ENCODE measurements around the gene ZNF319.
A peak's percentile ranks its signal among the peaks of the same experiment; 100 is the strongest.

Gene ZNF319

DNA sequence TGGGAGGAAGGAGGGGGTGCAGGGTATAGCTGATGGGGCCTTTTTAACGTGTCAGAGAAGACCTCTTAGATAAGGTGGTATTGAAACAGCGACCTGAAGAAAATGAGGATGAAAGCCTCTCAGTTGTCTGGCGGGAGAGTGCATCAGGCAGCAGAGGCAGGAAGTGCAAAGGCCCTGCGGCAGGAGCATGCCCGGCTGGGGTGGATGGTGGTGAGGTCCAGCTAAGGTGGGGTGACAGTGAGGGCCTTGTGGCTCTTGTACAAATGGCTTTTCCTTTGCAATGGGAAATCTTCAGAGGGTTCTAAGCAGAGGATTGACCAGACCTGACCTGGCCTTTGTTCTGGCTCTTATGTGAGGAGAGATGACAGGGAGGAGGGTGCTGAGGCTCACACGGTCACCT, 36.5 kb upstream of the ZNF319 start:
- DNase-seq: no peak

DNA sequence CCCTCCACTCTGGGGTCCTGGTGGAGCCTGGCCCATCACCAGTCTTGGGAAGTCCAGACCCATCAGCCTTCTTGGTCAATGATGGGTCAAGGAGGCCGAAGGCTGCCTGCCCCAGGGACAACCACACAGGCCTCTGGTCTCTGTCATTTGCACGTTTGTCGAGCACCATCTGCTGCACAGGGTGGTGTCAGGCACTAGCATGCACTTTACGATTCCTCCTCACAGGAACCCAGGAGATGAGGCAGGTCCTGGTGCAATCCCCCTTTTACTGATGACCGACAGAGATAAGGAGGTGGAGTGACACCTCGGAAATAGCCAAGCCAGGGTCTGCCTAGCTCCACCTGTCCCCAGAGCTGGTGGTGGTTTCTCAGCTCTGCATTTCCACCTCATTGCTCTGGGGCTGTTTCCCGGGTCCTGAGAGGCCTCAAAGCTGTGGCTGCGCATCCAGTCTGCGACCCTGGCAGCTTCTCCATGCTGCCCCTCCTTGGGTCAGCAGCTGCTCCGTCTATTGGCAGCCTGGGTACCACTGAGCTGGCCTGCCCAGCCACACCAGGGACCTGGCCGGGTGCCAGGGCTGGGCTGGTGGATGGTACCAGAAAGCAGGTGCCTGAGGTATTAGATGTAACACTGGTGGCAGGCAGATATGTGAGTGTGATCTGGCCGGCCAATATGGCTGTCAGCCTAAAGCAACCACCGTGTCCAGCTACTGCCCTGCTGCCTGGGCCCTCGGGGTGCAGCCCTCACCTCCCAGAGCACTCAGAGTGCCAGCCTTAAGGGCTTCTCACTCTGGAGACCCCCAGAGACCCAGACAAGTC, 35.1 kb upstream of the ZNF319 start:
- no peak for DNase-seq

DNA sequence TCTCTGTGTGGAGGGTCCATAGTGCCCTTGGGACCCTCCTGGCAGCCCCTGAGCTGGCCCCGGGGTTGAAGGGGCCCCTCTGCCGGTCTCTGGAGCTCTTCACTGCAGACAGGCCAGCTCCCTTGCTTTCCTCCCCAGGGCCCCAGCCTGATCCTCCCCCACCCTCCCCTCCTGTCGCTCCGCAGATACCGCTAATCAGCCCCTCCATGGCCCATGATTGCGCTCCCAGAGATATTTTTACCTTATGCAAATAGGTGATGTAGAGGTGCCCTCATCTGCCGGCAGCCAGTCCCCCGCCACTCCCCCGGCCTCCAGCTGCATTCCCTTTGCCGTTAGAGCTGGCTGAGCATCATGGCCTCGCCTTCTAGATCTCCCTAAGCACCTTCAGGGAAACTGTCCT, 34.3 kb upstream of the ZNF319 start:
- DNase-seq: no peak

DNA sequence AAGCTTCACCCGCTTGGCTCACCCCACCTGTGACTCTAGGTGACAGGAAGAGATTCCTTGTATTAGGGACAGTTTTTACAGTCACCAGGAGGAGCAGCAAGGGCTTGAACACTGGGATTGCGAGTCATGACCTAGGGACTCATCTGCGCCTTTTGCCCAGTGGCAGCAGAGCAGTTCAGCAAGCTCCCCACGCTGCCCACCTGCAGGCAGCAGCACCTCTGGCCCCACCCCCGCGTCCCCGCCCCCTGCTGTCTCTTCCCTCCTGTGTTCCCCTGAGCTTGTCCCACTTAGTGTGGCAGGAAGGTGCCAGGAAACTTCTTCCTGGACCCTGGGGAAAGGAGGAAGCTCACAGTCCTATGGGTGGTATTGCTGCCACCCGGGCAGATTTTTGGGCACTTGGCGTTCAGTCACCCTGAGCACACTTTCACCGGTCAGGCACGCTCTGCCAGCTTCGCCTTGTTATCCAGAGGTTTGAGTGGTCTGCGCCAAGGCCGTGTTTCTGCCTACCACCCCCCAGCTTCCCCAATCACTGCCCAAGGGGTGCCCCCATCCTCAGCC, 33.7 kb upstream of the ZNF319 start:
- no peak for DNase-seq

DNA sequence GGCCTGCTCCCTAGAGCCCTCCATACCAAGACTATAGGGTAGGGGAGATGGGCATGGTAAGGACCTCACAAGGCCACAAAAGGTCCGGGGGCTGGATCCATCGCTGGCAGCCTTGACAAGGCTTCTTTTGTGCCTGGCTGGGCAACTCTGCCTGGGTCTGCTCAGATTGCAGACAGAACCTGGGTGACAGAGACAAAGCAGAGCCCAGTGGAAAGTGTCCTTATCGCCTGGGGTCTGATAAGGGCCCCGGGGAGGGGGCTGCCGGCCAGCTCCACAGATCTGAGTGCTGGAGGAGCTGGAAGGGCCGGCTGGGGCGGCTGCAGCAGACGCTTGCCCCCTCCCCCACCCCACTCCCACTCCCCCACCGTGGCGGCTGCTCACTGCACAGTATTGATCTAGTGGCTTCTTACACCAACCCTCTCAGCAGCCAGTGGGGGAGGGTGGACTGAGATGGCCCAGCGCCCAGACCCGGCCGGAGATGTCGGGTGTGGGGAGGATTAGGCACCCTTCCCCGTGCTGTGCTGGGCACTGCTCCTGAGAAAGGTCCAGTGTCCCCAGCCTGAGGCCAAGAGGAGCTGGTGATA, 32.3 kb upstream of the ZNF319 start:
- no peak for DNase-seq

DNA sequence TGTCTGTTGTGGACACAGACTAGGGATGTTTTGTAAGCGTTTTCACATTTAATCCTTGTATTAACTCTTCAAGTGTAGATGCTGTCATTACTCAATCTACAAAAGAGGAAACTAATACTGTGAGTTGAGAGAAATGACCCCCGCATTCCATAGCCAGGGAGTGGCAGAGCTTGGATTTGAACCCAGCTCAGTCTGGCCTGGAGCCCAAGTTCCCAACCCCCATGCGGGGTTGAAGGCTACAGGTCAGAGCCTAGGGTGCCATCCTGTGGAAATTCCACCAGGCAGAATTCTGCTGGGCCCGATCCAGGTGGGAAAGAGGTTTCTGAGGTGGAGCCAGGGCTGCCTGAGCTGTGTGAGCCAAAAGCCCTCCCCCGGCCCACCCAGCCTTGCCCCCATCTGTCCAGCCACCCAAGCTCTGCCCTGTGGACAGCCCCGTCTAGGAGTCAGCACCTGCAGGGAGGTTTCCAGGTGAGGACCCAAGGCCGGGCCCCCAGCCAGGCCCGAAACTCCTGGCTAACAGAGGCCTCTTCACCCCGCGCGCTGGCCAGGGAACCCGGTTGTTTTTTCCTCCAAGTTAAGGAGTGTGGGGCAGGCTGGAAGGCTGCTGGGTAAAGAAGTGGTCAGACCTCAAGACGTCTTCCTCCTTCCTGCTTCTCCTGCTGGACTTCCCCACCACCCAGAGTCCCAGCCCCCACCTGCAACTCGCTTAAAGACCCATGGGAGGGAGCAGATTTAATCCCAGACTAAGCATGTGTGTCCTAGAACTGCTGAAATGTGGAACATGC, 30.7 kb upstream of the ZNF319 start:
- DNase-seq: peak in 2 of 4 experiments; percentile 31 to 40

DNA sequence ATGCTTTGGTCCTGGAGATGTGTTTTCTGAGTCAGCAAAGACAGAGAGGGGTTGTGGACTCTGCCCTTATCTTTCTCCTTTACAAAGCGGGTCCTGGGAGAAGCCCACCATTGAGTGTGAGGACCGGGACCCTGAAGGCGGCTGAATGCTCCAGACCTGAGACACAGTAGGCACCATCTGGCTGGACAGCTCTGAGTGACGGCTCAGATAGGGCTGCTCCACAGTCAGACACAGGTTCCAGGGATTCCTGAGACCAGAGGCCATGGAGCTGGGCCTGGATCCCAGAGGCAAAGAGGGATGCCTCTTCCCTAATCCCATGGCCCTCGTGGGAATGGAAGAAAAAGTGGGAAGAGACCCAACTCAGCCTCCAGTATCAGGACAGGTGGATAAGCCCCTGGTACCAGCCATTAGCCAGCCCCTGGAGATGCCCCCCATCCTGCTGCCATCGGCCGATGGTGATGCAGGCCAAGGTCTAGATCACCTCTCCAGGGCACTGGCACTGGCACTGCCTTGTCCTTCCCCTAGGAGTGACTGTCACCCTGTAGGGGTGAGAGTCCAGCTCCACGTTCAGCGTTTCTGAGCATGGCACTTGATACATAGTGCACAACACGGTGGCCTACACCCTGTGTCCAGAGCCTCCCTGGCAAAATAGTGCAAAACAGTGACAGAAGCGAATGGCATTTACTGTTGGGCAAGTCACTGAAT, 29.8 kb upstream of the ZNF319 start:
- DNase-seq: no peak

DNA sequence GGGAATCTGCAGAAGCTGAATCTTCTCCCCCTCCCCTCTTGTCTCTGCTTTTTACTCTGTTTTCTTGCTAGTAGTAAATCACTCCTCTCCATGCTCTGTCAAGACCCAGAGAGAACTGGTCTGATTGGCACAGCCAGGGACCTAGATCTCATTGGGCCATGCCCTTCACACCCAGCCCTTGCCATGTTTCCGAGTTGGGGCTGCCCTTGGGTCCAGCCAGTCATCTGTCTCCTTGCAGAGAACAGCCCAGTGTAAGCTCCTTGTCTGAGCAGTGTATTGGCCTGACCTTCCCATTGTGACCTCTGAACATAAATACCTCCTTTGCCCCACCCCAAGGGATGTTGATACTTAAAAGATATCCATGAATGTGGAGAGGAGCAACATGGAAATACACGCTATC, 28.9 kb upstream of the ZNF319 start:
- DNase-seq: no peak

DNA sequence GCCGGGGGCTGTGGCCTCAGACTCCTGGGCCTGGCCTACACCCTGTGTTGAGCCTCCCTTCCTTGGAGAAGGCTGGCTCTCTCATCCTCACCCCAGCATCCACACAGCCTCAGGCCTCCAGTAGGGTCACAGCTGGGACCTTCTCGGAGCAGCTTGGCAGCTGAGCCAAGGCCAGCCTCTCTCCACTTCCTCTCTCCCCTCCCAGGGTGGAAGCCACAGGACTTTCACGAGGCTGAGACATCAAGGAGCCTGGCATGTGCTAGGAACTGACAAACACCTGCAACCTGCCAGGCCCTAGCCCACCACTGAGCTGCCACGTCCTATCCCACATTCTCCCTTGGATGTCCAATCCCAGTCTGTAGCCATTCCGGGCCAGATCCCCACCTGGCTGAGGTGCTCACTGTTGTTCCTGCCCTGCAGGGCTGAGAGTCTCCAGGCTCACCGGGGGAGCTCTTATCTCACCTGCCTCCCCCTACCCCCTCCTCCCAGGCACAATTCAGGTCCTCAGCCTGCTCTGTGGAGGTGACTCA, 28.1 kb upstream of the ZNF319 start:
- peak in 3 of 4 experiments; percentile 36 to 55 (median 42) for DNase-seq

DNA sequence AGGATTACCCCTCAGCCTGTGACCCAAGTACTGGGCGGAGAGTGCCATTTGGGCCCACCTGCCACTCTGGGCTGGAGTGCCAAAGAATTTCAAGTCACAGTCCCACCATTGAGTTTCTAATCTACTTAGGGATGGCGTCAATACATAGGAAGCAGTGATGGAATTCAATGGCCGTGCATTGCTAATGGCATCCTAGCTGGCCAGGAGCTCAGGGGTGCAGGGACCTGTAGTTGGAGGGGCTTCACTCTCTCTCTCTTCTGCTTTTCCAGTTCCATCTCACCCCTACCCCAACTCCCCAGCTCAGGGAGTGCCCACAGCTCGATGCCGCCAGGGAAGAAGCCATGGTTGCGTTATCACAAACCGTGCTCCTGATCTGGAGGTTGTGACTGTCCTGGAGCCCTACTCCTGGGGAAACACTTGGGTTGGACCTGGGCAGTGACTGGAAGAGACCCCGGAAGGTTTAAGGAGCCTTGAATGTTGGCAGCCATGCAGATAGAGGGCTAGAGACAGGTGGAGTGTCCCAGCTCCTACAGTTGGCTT, 27.5 kb upstream of the ZNF319 start:
- DNase-seq: no peak

DNA sequence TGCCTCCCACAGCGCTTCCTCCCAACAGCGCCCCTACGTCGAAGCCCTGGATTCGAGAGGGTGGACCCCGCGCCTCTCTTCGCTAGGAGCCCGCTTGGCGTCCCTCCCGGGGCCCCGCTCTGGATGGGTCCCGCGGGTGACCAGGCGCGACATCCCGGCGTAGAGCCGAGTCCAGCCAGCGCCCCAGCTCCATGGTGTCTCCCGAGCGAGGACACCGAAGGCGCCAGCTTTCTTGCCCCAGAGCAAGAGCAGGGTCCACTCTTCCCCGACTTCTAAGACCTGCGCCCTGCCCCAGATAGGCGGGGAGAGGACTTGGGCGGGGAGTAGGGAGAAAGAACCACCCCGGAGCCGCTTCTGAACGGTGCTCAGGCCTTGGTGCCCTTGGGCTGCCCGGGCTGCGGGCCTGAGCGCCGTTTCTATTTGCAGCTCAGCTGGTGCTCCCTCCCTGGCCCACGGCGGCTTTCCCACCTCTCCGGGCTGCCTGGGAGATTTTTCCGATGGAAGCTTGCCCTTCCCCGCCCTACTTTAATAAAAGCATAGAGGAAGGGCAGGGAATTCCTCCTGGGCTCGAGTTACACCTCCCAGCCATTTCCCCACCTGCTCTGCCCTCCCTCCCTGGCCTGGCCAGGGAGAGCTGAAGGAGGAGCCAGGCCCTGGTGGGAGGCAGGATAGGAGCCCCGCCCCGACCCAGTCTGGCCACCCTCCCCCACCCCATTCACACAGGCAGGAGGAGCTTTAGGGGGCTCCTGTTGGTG, 26.9 kb upstream of the ZNF319 start:
- peak in 1 of 4 experiments; percentile 12 for DNase-seq

DNA sequence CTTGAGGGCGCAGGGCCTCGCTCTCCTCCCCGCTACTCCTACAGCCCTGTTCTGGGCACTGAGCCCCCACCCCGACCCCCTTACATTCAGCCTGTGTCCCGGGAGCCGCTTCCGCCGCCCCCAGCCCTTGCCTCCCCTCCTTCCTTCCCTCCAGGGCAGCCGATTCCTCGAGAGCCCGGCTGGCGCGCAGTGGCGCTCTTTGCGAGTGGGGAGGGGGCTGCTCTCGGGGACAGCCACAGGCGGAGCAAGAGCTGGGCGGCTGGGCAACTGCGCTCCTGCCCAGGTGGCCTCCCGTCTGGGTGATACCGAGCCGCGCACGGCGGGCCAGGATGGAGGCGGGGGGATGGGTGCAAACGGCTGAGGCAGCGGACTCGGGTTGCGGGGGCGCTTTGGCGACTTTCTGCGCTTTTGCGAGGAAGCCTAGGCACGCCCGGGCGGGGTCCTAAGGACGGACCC, 26.3 kb upstream of the ZNF319 start:
- no peak for DNase-seq

DNA sequence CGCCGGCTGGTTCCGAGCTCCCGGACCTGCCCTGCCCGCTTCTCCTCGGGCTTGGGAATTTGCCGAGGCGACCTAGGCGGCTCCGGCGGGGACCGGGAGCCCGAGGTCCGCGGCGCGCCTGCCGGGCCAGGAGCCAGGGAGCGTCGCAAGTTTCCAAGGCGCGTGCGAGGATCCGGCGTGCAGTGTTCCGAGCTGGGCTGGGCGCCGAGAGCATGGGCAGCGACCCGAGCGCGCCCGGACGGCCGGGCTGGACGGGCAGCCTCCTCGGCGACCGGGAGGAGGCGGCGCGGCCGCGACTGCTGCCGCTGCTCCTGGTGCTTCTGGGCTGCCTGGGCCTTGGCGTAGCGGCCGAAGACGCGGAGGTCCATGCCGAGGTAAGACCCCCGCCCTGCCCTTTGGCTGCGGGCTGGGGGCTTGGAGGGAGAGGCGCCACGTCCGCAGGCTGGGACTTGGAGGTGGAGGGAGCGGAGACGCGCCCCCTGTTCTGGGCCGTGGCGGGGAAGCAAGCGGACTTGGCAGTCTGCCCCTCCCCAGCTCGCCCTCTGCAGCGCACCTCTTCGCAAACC, 25.8 kb upstream of the ZNF319 start:
- peak in 3 of 4 experiments; percentile 48 to 74 (median 58) for DNase-seq

DNA sequence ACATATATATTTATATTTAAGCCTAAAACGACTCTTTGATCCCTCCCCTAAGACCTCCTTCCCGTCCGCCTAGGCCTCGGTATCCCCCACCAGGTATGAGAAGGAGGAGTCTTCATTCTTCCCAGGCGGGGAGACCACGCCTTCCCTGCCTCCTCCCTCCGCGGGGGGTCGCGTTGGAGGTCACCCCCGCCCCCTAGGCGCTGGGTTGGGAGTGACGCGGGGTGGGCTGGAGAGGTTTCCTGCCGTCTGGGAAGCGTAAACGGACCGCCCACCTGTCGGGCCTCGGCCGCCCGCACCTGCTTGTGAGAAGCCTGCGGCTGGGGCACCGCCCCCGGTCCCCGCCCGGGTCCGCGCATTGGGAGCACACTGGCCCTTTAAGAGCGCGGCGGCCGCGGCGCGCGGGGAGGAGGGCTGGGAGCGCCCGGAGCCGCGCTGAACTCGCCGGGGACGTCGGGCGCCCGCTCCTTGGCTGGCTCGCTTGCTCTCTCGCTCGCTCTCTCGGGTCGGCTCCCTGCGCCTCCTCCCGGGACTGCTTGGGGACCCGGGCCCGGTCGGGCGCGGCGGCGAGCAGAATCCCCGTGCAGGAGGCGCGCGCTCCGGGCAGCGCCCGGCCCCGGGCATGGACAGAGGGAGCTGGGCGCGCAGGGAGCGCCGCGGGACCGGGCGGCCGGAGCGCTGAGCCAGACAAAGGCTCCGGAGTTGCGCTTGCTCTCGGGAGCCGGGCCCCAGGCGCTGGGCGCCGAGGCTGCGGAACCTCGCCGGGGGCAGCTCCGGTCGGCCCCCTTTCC, 25.1 kb upstream of the ZNF319 start, which contains the start of gene MMP15:
Gene MMP15, plus strand, starts transcription at position 404 of the 788 bp plus-strand sequence. CDS start 597 bp downstream, outside the sequence.
- DNase-seq: peak; percentile 46 to 83 (median 64)

DNA sequence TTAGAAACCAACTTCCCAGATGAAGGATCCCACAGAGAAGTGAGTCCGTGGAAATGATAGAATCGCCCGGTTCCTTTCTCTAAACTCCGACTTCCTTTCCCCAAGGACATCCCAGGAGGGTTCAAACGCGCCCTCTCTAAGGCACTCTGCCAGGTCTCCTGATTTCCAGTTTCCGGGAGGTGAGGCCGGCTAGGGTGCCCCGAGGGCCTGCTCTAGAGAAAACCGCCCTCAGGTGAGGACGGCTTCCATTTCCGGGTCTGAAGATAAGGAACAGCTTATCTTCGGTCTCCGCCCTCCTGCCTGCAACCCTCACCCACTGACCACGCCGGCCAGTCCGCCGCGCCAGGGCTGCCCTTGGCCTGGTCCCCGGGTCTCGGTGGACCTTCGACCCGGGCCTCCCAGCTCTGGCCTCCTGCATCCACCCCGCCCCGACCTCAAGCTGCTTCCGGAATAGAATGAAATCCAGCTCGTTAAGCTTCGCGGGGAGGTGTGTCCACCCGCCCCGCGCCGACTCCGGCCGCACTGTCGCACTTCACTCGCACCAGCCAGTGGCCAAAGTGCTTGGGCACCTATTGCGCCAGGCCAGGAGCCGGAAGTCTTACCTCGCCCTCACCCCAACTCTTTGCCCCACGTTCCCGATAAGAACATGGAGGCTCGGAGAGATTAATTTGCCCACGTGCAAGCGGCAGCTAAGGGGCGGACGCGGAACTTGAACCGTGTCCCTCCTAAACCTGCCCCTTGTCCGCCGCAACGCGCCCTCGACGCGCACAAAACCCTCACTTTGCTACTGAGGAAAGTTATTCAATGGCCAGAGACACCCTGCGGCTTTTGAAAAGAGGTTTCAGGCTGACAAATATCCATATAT, 24.2 kb upstream of the ZNF319 start:
- peak in 3 of 4 experiments; percentile 12 to 42 (median 19) for DNase-seq

DNA sequence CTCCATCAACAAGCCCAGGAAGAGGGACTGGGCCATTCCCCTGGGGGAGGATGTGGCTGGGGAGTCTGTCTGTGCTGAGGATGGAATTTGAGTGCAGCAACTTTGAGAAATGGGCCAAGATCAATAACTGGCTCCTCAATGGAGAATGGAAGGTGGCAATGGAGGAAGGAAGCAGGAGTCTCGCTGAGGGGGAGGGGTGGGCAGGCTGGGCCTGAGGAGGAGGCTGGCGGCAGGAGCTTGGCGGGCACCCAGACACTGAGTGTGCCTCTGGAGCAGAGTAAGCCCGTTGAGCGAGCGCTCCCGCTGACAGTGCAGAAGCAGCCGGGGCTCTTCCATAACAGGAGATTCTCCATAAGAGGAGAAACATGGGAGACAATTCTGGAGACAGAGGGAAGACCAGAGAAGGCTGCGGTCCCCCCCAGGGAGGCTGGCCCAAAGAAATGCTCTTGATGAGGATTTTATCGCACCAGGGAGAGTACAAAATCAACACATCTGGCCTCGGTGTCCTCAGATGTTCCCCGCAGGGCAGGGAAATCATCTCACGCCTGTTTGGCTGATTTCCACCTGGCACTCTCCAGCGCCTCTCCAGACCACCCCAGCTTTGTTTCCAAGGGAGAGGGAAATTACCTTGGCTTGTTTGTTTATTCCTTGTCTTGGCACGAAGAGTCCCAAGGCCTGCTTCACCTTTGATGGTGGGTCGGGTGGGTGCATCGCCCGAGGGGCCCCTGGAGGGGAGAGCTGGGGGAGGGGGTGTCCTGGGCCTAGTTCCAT, 22.3 kb upstream of the ZNF319 start:
- DNase-seq: peak in 1 of 4 experiments; percentile 62

DNA sequence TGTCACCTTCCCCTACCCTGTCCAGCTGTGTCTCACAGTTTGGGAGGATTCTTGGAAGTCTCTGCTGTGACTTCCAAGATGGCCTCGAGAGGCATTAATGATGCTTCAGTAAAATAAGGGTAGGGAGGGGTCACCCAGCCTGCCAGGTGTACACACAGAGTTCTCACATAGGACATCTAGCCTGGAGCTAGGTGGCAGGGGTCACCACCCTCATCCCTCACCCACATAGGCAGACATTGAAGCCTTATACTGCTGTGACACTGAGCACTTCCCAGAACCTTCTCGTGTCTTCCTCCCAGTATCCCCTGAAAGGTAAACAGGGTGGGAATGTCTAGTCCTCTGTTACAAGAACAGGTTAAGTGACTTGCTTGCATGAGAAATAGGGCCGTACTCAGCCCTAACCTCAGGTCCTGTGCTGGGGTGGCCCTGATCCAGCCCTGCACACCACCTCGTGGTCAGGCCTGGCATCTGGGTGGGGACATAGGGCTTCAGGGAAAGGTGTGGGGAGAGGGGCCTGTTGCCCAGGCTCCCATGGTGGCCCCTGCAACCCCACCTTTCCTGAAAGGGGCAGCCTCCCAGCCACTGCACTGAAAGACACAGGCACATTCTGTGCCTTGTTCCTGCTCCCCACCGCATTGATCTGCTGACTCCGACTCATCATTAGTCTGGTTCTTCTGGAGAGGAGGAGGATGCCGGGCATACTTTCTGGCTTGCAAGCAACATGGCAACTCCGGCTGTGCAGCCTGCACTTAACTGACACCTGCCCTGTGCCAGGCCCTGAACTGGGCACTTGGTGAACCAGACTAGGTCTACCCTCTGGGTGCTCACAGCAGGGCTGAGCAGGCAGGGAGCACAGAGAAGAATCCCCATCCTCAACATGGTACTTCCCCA, 21.4 kb upstream of the ZNF319 start:
- DNase-seq: peak in 1 of 4 experiments; percentile 41
